GM23338 (cell line): Measurements from ENCODE around the gene ABHD16A. TPM values are rescaled to one million over a fixed set of nuclear protein-coding genes. Genes with fewer than 3 reads are reported as not detected.

Source experiments
- ATAC-seq: fragments of 200-7000 bp; cut with Tn5 transposase; 3 replicates; pipeline ENCODE4 v1.9.1; 2020
- DNase-seq: peaks from one replicate; pipeline ENCODE4 v3.0.0-alpha.2; 2015; ENCODE audit warnings: low spot score
- H2AFZ ChIP-seq: fragments of 200-600 bp; sonication (generic); 2 replicates; pipeline ENCODE4 v1.8.0; 2016; ENCODE audit warnings: antibody characterized with exemption, mild to moderate bottlenecking, moderate library complexity
- H3F3A ChIP-seq: fragments of 200-600 bp; sonication (generic); replicated peaks from 2 replicates; pipeline ENCODE4 v1.8.0; 2017; ENCODE audit warnings: antibody characterized with exemption, mixed run types, low read depth
- H3K27ac ChIP-seq: fragments of 200-600 bp; sonication (generic); 2 replicates; pipeline ENCODE4 v1.6.1; 2016; ENCODE audit warnings: low read depth
- H3K27me3 ChIP-seq: fragments of 200-600 bp; sonication (generic); 2 replicates; pipeline ENCODE4 v1.8.0; 2016; ENCODE audit warnings: mild to moderate bottlenecking, mixed run types, moderate library complexity; ENCODE audit not compliant: insufficient read depth
- H3K36me3 ChIP-seq: fragments of 200-600 bp; sonication (generic); 2 replicates; pipeline ENCODE4 v1.8.0; 2016; ENCODE audit warnings: mild to moderate bottlenecking; ENCODE audit not compliant: insufficient read depth
- H3K4me1 ChIP-seq: fragments of 200-600 bp; sonication (generic); 2 replicates; pipeline ENCODE4 v1.8.0; 2016; ENCODE audit warnings: mild to moderate bottlenecking, moderate library complexity; ENCODE audit not compliant: insufficient read depth
- H3K4me2 ChIP-seq: fragments of 200-600 bp; sonication (generic); 2 replicates; pipeline ENCODE4 v1.7.1; 2017; ENCODE audit warnings: mixed run types
- H3K4me3 ChIP-seq: fragments of 200-600 bp; sonication (generic); 2 replicates; pipeline ENCODE4 v1.6.1; 2016; ENCODE audit warnings: mixed run types
- H3K79me2 ChIP-seq: fragments of 200-600 bp; sonication (generic); replicated peaks from 2 replicates; pipeline ENCODE4 v1.8.0; 2017; ENCODE audit warnings: mild to moderate bottlenecking; ENCODE audit not compliant: insufficient read depth
- H3K9me2 ChIP-seq: fragments of 200-600 bp; sonication (generic); 2 replicates; pipeline ENCODE4 v1.8.0; 2017; ENCODE audit not compliant: insufficient read depth
- H4K20me1 ChIP-seq: fragments of 200-600 bp; sonication (generic); replicated peaks from 2 replicates; pipeline ENCODE4 v1.8.0; 2017; ENCODE audit warnings: mild to moderate bottlenecking; ENCODE audit not compliant: insufficient read depth
- H3K27ac Mint-ChIP-seq: 2 replicates; pipeline ENCODE4 v1.8.0; 2020; ENCODE audit warnings: inconsistent platforms, mild to moderate bottlenecking, moderate library complexity, mixed read lengths
- H3K27me3 Mint-ChIP-seq: 3 replicates; pipeline ENCODE4 v1.8.0; 2022; ENCODE audit warnings: low read depth, mild to moderate bottlenecking, moderate library complexity, mixed read lengths, inconsistent platforms; ENCODE audit not compliant: insufficient read depth, poor library complexity
- H3K36me3 Mint-ChIP-seq: 3 replicates; pipeline ENCODE4 v1.8.0; 2021; ENCODE audit warnings: low read depth, mild to moderate bottlenecking, inconsistent platforms, moderate library complexity, mixed read lengths
- H3K4me1 Mint-ChIP-seq: 3 replicates; pipeline ENCODE4 v1.8.0; 2020; ENCODE audit warnings: mild to moderate bottlenecking, inconsistent platforms, mixed read lengths
- H3K4me3 Mint-ChIP-seq: 3 replicates; pipeline ENCODE4 v1.8.0; 2021; ENCODE audit warnings: moderate library complexity, mild to moderate bottlenecking, inconsistent platforms, mixed read lengths
- H3K9me3 Mint-ChIP-seq: 3 replicates; pipeline ENCODE4 v1.8.0; 2020; ENCODE audit warnings: moderate library complexity, mild to moderate bottlenecking, inconsistent platforms, mixed read lengths
- CREB1 ChIP-seq: fragments of 250-450 bp; sonication (Bioruptor Pico); IDR thresholded peaks from 2 replicates; pipeline ENCODE4 v1.5.0; 2020; ENCODE audit warnings: low read depth, mild to moderate bottlenecking, moderate library complexity
- CTCF ChIP-seq, 2 experiments: fragments of 200-600 bp in 1 of 2; sonication (generic) in 1 of 2; conservative IDR thresholded peaks; 2 replicates each; pipeline versions ENCODE4 v1.5.1 to v1.6.1; 2016 to 2017; ENCODE audit warnings: antibody characterized with exemption in 2 of 2, low read depth in 2 of 2, mild to moderate bottlenecking in 2 of 2, moderate library complexity in 1 of 2
- ETS1 ChIP-seq: IDR thresholded peaks from 2 replicates; pipeline ENCODE4 v1.6.1; 2016; ENCODE audit warnings: antibody characterized with exemption
- EZH2 ChIP-seq: fragments of 200-600 bp; sonication (generic); IDR thresholded peaks from one replicate; pipeline ENCODE4 v1.8.0; 2017; ENCODE audit warnings: antibody characterized with exemption, mild to moderate bottlenecking, low read depth; ENCODE audit not compliant: unreplicated experiment
- EZH2phosphoT487 ChIP-seq: fragments of 200-600 bp; sonication (generic); IDR thresholded peaks from one replicate; pipeline ENCODE4 v1.8.1; 2018; ENCODE audit warnings: antibody characterized with exemption; ENCODE audit not compliant: unreplicated experiment
- JUNB ChIP-seq: IDR thresholded peaks from one replicate; pipeline ENCODE4 v1.6.1; 2016; ENCODE audit warnings: antibody characterized with exemption; ENCODE audit not compliant: unreplicated experiment
- POLR2AphosphoS5 ChIP-seq: IDR thresholded peaks from 2 replicates; pipeline ENCODE4 v1.6.1; 2016; ENCODE audit warnings: antibody characterized with exemption, low read depth
- REST ChIP-seq: IDR thresholded peaks from one replicate; pipeline ENCODE4 v1.6.1; 2018; ENCODE audit warnings: antibody characterized with exemption; ENCODE audit not compliant: unreplicated experiment
- ZNF114 ChIP-seq: fragments of 250-450 bp; sonication (Bioruptor Pico); IDR thresholded peaks from 2 replicates; pipeline ENCODE4 v1.5.0; 2020; ENCODE audit warnings: mild to moderate bottlenecking, moderate library complexity
- ZNF331 ChIP-seq: fragments of 250-450 bp; sonication (Bioruptor Pico); IDR thresholded peaks from 2 replicates; pipeline ENCODE4 v1.5.0; 2020; ENCODE audit warnings: low read depth, mild to moderate bottlenecking, moderate library complexity
- polyA plus RNA-seq: library from polyadenylated mRNA; unstranded; fragments of >200 nt; fragmentation: Nextera tagmentation; extraction: Ambion mirVana; gene quantifications from 2 replicates; pipeline ENCODE4 v1.2.1, GENCODE V29; 2016
- total RNA-seq: library from RNA; depleted of rRNA; stranded (reverse); fragments of >200 nt; shearing (Covaris generic); gene quantifications from 2 replicates; pipeline ENCODE4 v1.2.3, GENCODE V29; 2014

Gene ABHD16A
- total and polyA plus RNA-seq, 2 experiments from 2014 or later, result 26.9 to 37.0 TPM

- no peaks in the 10 kb centered on the region; the same call in 2 of the 3 replicates for H3K9me3 Mint-ChIP-seq
- Histone ChIP-seq H3F3A (peaks cover 47% of the 10 kb centered on the region), H3K27me3 (peaks cover 8% of the 10 kb centered on the region; the same call in 1 of the 2 replicates), H3K27ac (peak overlapping the region; percentile 79), H2AFZ (no peak overlapping the region), H3K4me3 (peak overlapping the region; percentile 99), H3K79me2 (peaks cover 22% of the 10 kb centered on the region), H3K36me3 (peaks cover 29% of the 10 kb centered on the region), H3K4me1 (peaks cover 21% of the 10 kb centered on the region), H3K4me2 (peak overlapping the region; percentile 98), H3K9me2 (no peaks in the 10 kb centered on the region), H4K20me1 (peaks cover 11% of the 10 kb centered on the region; the same call in 1 of the 2 replicates)
- H3K27ac Mint-ChIP-seq, result peak overlapping the region; percentile 96; the same call in 1 of the 2 replicates
- TF ChIP-seq JUNB, result no peak
- TF ChIP-seq ETS1, result no peak
- no peak for TF ChIP-seq EZH2phosphoT487
- no peak for TF ChIP-seq CREB1 (CRISPR knock-in tag)
- TF ChIP-seq CTCF (conservative IDR thresholded peaks at IDR 0.05; ENCODE audit: low read depth in 2 of 2), result no peak
- TF ChIP-seq REST, result no peak
- no peak for TF ChIP-seq EZH2
- no peak for TF ChIP-seq POLR2AphosphoS5
- no peak for TF ChIP-seq ZNF331 (CRISPR knock-in tag)
- no peak for TF ChIP-seq ZNF114
- H3K4me1 Mint-ChIP-seq, result peaks cover 30% of the 10 kb centered on the region
- DNase-seq, result no peak
- ATAC-seq, result no peak
- H3K4me3 Mint-ChIP-seq, result peak overlapping the region; percentile 93
- peaks cover 62% of the 10 kb centered on the region for H3K36me3 Mint-ChIP-seq
- peaks cover 19% of the 10 kb centered on the region for H3K27me3 Mint-ChIP-seq
Observed at GRCh38 chr6:31730631-31731086, 27.5 kb upstream of the ABHD16A start.
